ENCODE results near the gene MBLAC2. TPM values are rescaled to one million over a fixed set of nuclear protein-coding genes. Genes with fewer than 3 reads are reported as not detected.

The MBLAC2 gene
- total RNA-seq, 1 experiment from 2014 or later, result 11.0 TPM

DNA sequence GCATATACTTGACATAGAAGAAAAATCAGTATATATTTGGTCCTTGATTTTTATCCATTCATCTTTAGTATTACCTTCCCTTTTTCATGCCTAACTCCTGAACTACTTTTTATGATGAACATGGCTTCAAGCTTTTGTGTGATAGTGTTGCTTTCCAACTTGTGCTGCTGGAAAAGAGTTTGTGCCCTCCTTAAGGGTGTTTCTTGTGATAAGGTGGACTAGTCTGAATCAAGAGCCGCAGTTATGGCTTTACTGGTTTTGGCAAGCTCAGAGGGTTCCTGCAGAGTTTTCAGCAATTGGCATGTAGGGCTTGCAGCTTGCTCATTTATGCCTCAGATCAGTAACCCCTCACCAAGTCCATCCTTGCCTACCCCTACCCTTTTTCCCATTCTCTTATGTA is 20.6 kb upstream of the MBLAC2 start:
- DNase-seq, result no peak
- intact Hi-C loops (cut with micrococcal nuclease; ENCODE audit: unreplicated experiment), result no loop called here
- CTCF ChIA-PET, result no interaction called here
- no peak overlapping the region for H3K27ac Mint-ChIP-seq (ENCODE audit: unreplicated experiment)
- TF ChIP-seq, protein P1, sequence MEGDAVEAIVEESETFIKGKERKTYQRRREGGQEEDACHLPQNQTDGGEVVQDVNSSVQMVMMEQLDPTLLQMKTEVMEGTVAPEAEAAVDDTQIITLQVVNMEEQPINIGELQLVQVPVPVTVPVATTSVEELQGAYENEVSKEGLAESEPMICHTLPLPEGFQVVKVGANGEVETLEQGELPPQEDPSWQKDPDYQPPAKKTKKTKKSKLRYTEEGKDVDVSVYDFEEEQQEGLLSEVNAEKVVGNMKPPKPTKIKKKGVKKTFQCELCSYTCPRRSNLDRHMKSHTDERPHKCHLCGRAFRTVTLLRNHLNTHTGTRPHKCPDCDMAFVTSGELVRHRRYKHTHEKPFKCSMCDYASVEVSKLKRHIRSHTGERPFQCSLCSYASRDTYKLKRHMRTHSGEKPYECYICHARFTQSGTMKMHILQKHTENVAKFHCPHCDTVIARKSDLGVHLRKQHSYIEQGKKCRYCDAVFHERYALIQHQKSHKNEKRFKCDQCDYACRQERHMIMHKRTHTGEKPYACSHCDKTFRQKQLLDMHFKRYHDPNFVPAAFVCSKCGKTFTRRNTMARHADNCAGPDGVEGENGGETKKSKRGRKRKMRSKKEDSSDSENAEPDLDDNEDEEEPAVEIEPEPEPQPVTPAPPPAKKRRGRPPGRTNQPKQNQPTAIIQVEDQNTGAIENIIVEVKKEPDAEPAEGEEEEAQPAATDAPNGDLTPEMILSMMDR (IDR thresholded peaks at IDR 0.05; ENCODE audit: unreplicated experiment), result no peak
- no peaks in the 10 kb centered on the region for H3K4me1 Mint-ChIP-seq (ENCODE audit: low read depth, unreplicated experiment)
- no TSS peak for BruUV-seq (replicated peaks)
- H3K27me3 Mint-ChIP-seq (ENCODE audit: unreplicated experiment), result no peaks in the 10 kb centered on the region
- peaks cover 3% of the 10 kb centered on the region for H3K9me3 Mint-ChIP-seq (ENCODE audit: low read depth, unreplicated experiment)
- H3K4me3 Mint-ChIP-seq (ENCODE audit: low read depth, unreplicated experiment), result no peak overlapping the region
- no peaks in the 10 kb centered on the region for H3K36me3 Mint-ChIP-seq (ENCODE audit: insufficient read depth, unreplicated experiment)

DNA sequence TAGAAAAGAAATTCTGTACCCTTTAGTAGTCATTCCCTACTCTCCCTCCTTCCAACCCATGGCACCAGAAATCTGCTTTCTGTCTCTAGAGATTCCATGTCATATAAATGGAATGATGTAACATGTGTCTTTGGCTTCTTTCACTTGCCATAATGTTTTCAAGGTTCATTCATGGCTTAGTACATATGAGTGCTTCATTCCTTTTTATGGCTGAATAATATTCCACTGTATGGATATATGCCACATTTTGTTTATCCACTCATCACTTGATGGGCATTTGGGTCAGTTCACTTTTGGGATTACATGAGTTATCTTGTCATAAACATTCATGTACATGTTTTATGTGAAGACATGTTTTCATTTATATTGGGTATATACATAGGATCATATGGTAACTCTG is 19.5 kb upstream of the MBLAC2 start:
- intact Hi-C loops (cut with micrococcal nuclease; ENCODE audit: unreplicated experiment), result no loop called here
- no peaks in the 10 kb centered on the region for H3K4me1 Mint-ChIP-seq (ENCODE audit: low read depth, unreplicated experiment)
- H3K27ac Mint-ChIP-seq (ENCODE audit: unreplicated experiment), result no peak overlapping the region
- peaks cover 3% of the 10 kb centered on the region for H3K9me3 Mint-ChIP-seq (ENCODE audit: low read depth, unreplicated experiment)
- BruUV-seq (replicated peaks), result no TSS peak
- H3K36me3 Mint-ChIP-seq (ENCODE audit: insufficient read depth, unreplicated experiment), result no peaks in the 10 kb centered on the region
- DNase-seq, result no peak
- H3K4me3 Mint-ChIP-seq (ENCODE audit: low read depth, unreplicated experiment), result no peak overlapping the region
- TF ChIP-seq, protein P1 (IDR thresholded peaks at IDR 0.05; ENCODE audit: unreplicated experiment), result no peak
- no peaks in the 10 kb centered on the region for H3K27me3 Mint-ChIP-seq (ENCODE audit: unreplicated experiment)
- CTCF ChIA-PET, result no interaction called here

DNA sequence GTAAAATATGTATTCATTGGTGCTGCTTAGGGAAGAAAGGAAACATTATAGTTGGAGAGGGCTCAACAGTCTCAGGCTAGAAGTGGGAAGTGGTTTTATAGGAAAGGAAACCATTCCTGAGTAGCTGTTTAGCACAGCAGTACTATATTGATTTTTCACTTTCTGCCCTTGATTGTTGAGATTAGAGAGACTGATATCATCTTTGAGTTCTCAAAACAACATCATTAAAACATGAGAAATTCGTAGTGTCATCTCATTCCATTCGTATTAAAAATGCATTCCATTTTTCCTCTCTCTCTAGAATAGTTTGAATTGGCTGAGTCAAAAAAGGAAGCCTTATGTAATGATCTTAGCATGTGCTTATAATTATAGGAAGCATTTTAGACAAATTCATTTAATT is 14.2 kb upstream of the MBLAC2 start:
- CTCF ChIA-PET, result no interaction called here
- Mint-ChIP-seq H3K4me3 (ENCODE audit: low read depth, unreplicated experiment) (no peak overlapping the region), H3K36me3 (ENCODE audit: insufficient read depth, unreplicated experiment) (no peaks in the 10 kb centered on the region), H3K27ac (ENCODE audit: unreplicated experiment) (no peak overlapping the region), H3K27me3 (ENCODE audit: unreplicated experiment) (no peaks in the 10 kb centered on the region), H3K9me3 (ENCODE audit: low read depth, unreplicated experiment) (no peaks in the 10 kb centered on the region), H3K4me1 (ENCODE audit: low read depth, unreplicated experiment) (peaks cover 13% of the 10 kb centered on the region)
- intact Hi-C loops (cut with micrococcal nuclease; ENCODE audit: unreplicated experiment), result no loop called here
- TF ChIP-seq, protein P1 (IDR thresholded peaks at IDR 0.05; ENCODE audit: unreplicated experiment), result no peak
- BruUV-seq (replicated peaks), result no TSS peak
- no peak for DNase-seq

DNA sequence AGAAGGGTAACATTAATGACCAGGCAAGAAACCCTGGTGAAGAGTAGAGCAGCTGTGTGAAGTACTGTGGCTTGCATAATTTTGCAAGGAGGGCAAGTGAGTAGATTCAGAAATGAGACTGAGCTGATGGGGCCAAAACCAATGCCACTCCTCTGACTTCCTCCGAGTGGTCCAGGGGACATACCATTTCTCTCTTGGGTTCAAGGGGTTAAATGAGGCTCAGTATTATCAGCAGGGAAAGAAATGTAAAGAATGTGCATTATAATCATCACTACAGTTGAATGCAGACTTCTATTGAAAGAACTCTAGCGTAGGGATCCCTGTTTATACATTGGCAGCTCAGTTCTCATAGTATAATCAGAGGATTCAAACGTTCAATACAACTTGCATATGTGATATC is 10.0 kb upstream of the MBLAC2 start:
- no peak overlapping the region for H3K27ac Mint-ChIP-seq (ENCODE audit: unreplicated experiment)
- no peak for DNase-seq
- CTCF ChIA-PET, result interaction anchor here (0.6 kb wide), 1 partner anchor 12 kb away, joined by 3 read pairs; no protein-coding TSS in a partner anchor
- no peaks in the 10 kb centered on the region for H3K36me3 Mint-ChIP-seq (ENCODE audit: insufficient read depth, unreplicated experiment)
- H3K27me3 Mint-ChIP-seq (ENCODE audit: unreplicated experiment), result no peaks in the 10 kb centered on the region
- no peak overlapping the region for H3K4me3 Mint-ChIP-seq (ENCODE audit: low read depth, unreplicated experiment)
- H3K9me3 Mint-ChIP-seq (ENCODE audit: low read depth, unreplicated experiment), result no peaks in the 10 kb centered on the region
- intact Hi-C loops (cut with micrococcal nuclease; ENCODE audit: unreplicated experiment), result no loop called here
- TF ChIP-seq, protein P1 (IDR thresholded peaks at IDR 0.05; ENCODE audit: unreplicated experiment), result no peak
- H3K4me1 Mint-ChIP-seq (ENCODE audit: low read depth, unreplicated experiment), result peaks cover 13% of the 10 kb centered on the region
- BruUV-seq (replicated peaks), result no TSS peak

Measured in Calu3 (cell line).